Measurements from ENCODE around the gene LRRC18.

LRRC18 gene

DNA sequence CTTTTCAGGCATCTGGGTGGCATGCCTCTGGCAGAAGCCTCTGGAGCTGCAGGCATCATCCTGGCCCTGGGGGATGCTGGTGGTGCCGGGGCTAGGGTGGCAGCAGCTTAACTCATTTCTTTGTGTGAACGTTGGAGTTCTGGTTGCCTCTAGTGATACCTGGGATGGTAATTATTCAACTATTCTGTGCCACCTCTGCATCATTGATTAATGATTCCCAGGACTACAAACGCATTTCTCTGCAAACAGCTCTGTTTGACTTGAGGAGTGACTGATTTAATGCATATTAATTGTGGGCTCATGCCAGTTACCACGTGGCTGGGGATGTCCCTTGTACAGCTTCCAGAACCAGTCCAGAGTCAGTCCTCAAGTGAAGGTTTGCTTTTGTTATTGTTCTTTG, 55.9 kb downstream of the LRRC18 start:
- no peaks in the 10 kb centered on the region for H3K27me3 ChIP-seq (ENCODE audit: control insufficient read depth, insufficient read depth, low read length)
- H3K9ac ChIP-seq (ENCODE audit: low read length): no peak overlapping the region
- no peaks in the 10 kb centered on the region for H3K4me1 ChIP-seq (ENCODE audit: control insufficient read depth, insufficient read depth, low read length)
- no peak overlapping the region for H3K27ac ChIP-seq (ENCODE audit: low read depth, low read length)
- H3K36me3 ChIP-seq (ENCODE audit: control insufficient read depth, insufficient read depth, low read length): no peaks in the 10 kb centered on the region
- H3K4me3 ChIP-seq (ENCODE audit: low read length): no peak overlapping the region

DNA sequence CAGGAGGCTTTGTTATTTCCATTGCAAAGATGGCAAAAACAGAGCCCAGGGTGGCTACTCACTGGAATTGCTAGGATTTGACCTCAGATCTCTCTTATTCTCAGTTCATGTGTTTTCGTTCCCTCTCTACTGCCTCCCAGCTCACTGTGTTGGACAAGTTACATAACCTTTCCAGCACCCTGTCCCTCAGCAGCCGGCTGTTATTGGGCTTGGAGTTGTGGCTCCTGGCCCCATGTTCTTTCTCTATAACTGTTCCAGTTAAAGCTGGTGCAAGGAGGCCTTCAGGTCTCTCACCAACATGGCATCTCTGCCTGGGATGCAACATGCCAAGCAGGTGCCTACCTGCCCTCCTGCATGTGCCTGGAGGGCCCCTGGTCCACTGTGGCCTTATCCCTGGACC, 56.8 kb downstream of the LRRC18 start:
- Histone ChIP-seq H3K27ac (ENCODE audit: low read depth, low read length) (no peak overlapping the region), H3K4me3 (ENCODE audit: low read length) (no peak overlapping the region), H3K27me3 (ENCODE audit: control insufficient read depth, insufficient read depth, low read length) (no peaks in the 10 kb centered on the region), H3K4me1 (ENCODE audit: control insufficient read depth, insufficient read depth, low read length) (no peaks in the 10 kb centered on the region), H3K9ac (ENCODE audit: low read length) (no peak overlapping the region), H3K36me3 (ENCODE audit: control insufficient read depth, insufficient read depth, low read length) (no peaks in the 10 kb centered on the region)

DNA sequence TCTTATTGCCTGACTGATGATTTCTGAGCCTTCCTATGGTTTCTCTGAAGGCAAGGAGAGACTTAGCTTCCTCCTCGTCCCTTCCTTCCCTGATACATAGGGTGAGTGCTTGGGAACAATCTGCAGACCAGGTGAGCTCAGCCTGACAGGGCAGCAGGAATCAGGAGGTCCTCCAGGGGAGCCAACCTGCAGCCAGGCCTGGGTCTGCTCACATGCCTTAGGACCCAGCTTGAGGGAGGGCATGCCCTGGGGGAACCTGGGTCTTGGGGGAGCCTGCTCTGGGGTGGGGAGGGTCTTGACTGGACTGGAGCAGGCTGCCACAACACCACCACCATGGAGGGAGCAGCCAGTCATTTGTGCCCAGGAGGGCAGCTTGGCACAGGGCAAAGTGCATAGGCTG, 57.7 kb downstream of the LRRC18 start:
- Histone ChIP-seq H3K9ac (ENCODE audit: low read length) (no peak overlapping the region), H3K4me3 (ENCODE audit: low read length) (no peak overlapping the region), H3K27me3 (ENCODE audit: control insufficient read depth, insufficient read depth, low read length) (no peaks in the 10 kb centered on the region), H3K27ac (ENCODE audit: low read depth, low read length) (no peak overlapping the region), H3K4me1 (ENCODE audit: control insufficient read depth, insufficient read depth, low read length) (no peaks in the 10 kb centered on the region), H3K36me3 (ENCODE audit: control insufficient read depth, insufficient read depth, low read length) (no peaks in the 10 kb centered on the region)

DNA sequence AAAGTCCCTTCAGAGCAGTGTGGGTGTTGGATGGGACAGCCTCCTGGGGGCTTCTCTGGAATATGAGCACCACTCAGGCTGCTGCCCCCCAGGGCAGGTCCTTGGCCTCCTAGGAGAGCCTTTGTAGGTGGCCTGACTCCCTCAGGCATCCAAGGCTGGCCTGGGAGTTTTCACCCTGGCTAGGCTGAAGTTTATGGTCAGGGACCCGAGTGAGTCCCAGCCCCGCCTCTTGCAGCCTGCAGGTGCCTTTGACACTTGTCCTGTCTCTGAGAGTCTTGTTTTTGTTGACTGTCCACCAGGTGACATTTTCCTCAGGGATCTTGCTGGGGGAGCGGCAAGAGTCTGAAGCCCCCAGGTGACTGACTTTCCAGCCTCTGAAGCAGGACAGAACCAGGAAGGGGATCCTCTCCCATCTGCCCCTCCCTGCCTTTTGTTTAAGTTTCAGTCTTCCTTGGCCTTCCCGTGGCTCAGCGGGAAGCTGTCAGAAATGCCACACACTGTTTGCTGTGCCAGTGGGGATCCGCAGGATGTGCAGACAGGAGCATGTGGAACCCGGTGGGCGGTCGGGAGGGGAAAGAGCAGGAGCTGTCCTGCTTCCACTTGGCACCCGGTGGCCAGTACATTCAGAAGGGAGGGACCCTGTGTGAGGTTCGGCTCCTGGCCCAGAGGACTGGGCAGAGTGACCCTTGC, 59.5 kb downstream of the LRRC18 start:
- Histone ChIP-seq H3K4me3 (ENCODE audit: low read length) (no peak overlapping the region), H3K36me3 (ENCODE audit: control insufficient read depth, insufficient read depth, low read length) (no peaks in the 10 kb centered on the region)

DNA sequence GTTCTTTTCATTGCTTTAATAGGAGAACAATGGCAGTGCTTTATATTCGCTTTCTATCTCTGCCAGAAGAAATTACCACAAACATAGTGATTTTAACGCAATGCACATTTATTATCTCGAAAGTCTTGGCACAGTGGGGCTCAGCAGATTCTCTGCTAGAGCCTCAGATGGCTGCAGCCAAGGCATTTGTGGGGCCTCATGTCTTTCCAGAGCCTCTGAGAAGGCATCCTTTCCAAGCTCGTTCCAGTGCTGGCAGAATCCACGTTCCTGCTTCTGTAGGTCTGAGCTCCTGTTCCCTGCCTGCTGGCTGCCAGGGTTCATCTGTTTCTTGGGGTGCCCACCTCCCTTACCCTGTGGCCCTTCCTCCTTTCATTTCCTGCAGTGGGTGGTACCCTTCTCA, 60.2 kb downstream of the LRRC18 start:
- no peaks in the 10 kb centered on the region for H3K27me3 ChIP-seq (ENCODE audit: control insufficient read depth, insufficient read depth, low read length)
- no peaks in the 10 kb centered on the region for H3K4me1 ChIP-seq (ENCODE audit: control insufficient read depth, insufficient read depth, low read length)
- no peak overlapping the region for H3K4me3 ChIP-seq (ENCODE audit: low read length)
- no peak overlapping the region for H3K27ac ChIP-seq (ENCODE audit: low read depth, low read length)
- no peak overlapping the region for H3K9ac ChIP-seq (ENCODE audit: low read length)
- H3K36me3 ChIP-seq (ENCODE audit: control insufficient read depth, insufficient read depth, low read length): no peaks in the 10 kb centered on the region

More for the DNA sequence above, 59.5 kb downstream of the LRRC18 start:
- H3K4me1 ChIP-seq (ENCODE audit: control insufficient read depth, insufficient read depth, low read length): no peaks in the 10 kb centered on the region
- H3K9ac ChIP-seq (ENCODE audit: low read length): no peak overlapping the region
- no peaks in the 10 kb centered on the region for H3K27me3 ChIP-seq (ENCODE audit: control insufficient read depth, insufficient read depth, low read length)
- H3K27ac ChIP-seq (ENCODE audit: low read depth, low read length): no peak overlapping the region

DNA sequence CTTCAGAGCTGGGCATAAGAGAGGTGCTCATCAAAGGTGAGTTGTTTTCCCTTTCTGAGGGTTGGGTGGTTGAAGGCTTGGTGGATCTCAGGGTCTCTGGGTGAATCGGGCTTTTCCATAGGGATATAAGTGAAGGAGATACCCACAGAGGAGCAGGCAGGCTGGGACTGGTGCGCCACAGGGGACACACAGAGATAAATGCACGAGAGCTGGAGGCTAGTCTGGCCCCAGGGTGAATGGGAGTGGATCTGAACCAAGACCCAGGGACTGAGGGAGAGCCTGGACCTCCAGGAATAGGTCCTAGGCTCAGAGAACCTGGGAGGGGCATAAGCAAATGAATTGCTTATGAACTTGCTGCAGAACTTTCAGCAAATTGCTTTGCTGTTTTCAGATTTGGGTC, 61.5 kb downstream of the LRRC18 start:
- Histone ChIP-seq H3K9ac (ENCODE audit: low read length) (no peak overlapping the region), H3K36me3 (ENCODE audit: control insufficient read depth, insufficient read depth, low read length) (no peaks in the 10 kb centered on the region), H3K4me3 (ENCODE audit: low read length) (no peak overlapping the region), H3K27me3 (ENCODE audit: control insufficient read depth, insufficient read depth, low read length) (no peaks in the 10 kb centered on the region), H3K4me1 (ENCODE audit: control insufficient read depth, insufficient read depth, low read length) (no peaks in the 10 kb centered on the region), H3K27ac (ENCODE audit: low read depth, low read length) (no peak overlapping the region)

DNA sequence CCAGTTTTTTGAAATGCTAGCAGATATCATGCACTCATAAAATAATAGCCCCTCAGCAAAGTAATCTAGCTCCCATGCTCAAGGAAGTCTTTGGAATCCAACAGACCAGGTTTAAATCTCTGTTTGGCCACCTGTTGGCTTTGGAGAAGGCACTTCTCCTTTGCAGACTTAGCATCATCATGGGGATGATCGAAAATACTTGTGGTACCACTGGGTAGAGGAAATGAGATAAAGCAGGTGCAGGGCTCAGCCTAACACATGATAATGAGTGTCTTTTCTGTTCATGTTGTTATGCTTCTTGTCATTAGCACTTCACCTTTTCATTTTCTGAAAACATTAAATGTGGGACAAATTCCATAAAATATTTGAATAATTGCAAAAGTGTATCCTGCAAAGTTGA, 67.4 kb downstream of the LRRC18 start:
- no peak overlapping the region for H3K4me3 ChIP-seq (ENCODE audit: low read length)
- H3K9ac ChIP-seq (ENCODE audit: low read length): no peak overlapping the region
- no peaks in the 10 kb centered on the region for H3K36me3 ChIP-seq (ENCODE audit: control insufficient read depth, insufficient read depth, low read length)
- no peaks in the 10 kb centered on the region for H3K4me1 ChIP-seq (ENCODE audit: control insufficient read depth, insufficient read depth, low read length)
- no peaks in the 10 kb centered on the region for H3K27me3 ChIP-seq (ENCODE audit: control insufficient read depth, insufficient read depth, low read length)
- H3K27ac ChIP-seq (ENCODE audit: low read depth, low read length): no peak overlapping the region
